GM20431 (cell line): ENCODE data around the gene AGAP2.
"Not testable (repeated sequence)": the region's sequence is repeated elsewhere in the genome, so short reads cannot be mapped to it uniquely, and the experiment has no call there.

Experiments
- in situ Hi-C: fragments of 300-500 bp; cut with MseI, MboI; formaldehyde crosslinking; loops from one replicate; pipeline ENCODE4 v1.15.0; 2020; ENCODE audit warnings: low sequenced_read_pairs; ENCODE audit not compliant: unreplicated experiment

The AGAP2 gene

DNA sequence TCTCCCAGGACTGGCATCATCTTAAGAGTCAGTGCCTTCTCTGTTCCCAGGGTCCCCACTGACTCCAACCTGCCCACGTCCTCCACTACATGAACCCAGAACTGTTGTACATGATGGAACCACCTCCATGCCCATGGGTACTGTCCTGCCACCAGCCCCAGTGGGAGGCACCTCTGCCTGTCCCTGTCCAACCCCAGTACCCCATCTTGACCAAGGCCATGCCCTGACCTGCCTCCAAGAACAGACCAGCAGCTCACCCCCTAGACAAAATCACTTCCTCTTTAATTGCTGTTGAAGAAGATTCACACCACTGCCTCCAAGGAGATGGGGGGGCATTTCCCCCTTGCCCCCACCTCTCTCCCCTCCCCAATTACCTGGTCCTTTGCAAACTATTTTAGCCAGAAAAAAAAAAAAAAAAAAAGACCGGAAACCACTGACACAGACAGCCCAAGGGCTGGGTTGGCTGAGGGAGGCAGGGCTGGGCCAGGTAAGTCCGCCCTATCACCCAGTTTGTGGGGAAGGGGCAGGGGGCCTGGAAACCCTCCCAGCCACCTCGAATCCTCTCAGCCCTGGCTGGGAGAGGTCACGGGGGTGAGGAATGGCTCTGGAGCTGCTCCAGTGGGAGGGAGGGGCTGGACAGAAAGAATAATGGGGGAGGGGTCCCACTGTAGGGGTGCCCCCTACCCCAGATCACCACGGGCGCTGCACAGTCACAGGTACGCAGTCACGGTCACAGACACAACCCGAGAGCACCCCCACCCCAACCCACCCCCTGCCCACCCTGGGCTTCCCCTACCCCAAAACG is 13.4 kb downstream of the AGAP2 start:
- in situ Hi-C loops, result no loop called here

DNA sequence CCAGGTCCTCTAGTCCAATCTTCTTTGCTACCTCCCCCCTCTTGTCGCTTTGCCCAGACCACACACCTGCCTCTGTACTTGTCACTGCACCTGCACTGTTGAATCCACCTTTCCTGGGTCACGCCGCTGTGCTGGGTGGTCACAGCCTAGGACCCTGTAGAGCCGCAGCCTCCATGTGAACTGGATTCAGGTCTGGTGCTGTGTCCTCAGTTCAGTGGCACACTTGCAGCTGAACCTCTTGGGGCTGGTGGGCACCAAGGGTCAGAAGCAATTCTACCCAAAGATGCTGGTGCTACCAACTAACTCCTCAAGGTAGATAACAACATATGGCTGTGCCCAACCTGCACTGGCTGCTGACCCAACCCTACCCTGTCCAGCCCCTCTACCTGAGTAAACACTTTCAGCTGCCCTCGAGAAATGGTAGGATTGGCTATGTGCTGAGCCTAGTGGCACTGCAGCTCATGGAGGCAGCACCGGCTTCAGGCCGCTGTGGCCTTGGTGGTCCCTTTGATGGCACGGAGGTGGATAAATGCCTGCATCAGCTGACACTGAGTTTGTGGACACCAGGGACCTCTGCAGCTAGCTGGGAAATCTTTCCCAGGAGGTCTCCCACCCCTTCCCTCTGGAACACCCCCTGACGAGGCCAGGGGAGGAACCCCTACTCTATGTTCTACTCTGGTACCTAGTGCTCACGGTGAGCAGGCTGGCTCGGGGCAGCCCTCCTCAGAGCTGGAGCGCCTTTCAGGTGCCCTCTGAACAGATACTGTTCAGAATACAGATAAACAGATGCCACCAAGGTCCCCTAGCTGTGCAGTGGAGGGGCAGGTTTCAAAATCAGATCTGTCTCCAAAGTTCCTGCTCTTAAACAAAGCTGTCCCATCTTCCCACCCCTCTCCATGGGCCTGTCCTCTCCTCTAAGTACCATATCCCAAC is 14.3 kb downstream of the AGAP2 start:
- in situ Hi-C loops, result no loop called here

- in situ Hi-C loops, result no loop called here
Measured at GRCh38 chr12:57723630-57723962, 14.9 kb downstream of the AGAP2 start.

DNA sequence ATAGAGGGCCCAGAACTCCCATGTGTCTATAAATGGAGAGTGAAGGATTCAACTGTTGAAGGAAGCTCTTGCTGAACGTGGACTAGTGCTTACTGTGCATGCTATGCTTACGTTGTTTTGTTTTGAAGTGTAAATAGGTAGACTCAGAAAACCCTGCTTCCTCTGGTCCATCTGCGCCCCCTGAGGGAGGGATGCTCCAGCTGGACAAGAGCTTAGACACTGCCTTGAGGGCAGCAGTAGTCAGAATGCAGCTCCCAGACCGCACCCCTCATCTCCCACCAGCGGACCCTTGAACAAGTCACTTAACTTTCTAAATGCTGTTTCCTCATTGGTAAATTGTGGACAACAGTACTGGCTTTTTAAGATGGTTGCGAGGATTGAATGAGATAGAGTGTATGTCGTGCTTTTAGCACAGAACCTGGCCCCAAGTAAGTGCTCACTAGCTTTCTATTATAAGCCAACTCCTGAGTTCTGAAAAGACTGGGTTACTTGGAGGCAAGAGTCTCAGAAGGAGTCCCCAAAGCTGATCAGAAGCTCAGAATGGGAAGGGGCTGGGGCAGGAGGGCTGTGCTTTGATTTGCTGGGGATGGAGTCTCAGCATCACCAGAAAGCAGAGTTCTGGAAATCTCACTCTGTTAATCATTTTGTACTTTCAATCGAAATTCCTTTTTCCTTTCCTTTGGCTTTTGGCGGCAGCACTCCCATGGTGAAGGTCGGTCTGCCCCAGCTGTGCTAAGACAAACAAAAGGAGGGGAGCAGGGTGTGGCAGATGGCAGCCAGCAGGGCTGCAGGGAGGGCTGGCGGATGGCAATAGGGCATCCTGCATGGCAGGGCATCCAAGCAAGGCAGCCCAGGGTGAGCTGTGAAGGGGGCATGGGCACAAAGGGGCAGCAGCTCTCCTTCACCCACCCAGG is 15.6 kb downstream of the AGAP2 start:
- in situ Hi-C loops, result no loop called here

DNA sequence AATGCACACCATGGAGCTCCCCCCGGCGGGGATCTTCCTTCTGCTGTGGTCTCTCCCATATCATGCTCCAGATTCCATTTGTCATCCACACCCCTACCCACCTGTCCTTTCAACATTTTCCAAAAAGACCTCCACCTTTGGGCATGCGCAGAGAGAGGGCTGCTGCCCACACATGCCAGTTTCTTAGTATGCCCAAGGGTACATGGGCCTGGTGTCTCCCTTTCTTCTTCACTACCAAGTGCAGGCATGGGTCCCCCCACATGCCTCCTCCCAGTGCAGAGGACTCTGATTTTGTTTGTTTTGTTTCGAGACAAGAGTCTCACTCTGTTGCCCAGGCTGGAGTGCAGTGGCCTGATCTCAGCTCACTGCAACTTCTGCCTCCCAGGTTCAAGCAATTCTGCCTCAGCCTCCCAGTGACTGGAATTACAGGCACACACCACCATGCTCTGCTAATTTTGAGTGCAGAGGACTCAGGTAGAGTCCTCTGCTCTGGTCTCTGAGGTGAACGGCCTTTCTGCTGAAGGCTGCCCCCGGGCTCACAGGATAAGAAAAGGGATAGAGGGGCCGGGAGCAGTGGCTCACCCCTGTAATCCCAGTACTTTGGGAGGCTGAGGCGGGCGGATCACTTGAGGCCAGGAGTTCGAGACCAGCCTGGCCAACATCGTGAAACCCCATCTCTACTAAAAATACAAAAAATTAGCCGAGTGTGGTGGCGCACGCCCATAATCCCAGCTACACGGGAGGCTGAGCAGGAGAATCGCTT is 16.5 kb downstream of the AGAP2 start:
- in situ Hi-C loops, result not testable (repeated sequence)

GRCh38 chr12:57720606-57721595 is 17.6 kb downstream of the AGAP2 start:
- in situ Hi-C loops, result no loop called here

- in situ Hi-C loops, result no loop called here
Measured at GRCh38 chr12:57719777-57720605, 18.6 kb downstream of the AGAP2 start.

DNA sequence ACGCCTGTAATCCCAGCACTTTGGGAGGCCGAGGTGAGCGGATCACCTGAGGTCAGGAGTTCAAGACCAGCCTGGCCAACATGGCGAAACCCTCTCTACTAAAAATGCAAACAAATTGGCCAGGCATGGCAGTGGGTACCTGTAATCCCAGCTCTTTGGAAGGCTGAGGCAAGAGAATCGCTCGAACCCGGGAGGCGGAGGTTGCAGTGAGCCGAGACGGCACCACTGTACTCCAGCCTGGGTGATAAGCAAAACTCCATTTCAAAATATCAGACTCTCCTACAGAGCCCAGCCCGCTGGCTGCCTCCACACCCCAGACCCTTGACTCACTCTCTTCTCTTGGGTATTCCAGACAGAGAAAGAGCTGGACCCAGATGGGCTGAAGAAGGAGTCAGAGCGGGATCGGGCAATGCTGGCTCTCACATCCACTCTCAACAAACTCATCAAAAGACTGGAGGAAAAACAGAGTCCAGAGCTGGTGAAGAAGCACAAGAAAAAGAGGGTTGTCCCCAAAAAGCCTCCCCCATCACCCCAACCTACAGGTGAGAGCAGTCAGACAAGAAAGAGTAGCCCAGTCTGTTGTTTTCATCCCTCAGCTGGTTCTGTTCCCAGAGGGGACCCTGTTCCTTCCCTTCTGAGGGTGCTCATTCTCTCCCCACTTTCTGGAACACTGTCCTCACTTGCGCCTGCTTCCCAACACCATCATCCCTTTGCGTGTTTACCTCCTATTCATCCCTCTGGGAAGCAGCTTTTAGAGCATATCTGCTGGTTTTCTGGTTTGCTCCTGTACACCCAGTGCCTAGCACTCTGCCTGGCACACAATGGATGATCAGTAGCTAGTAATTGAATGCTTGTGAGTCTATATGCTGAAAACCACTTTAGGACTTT is 19.7 kb downstream of the AGAP2 start:
- in situ Hi-C loops, result no loop called here

- in situ Hi-C loops, result no loop called here
Measured at GRCh38 chr12:57717846-57718640, 20.5 kb downstream of the AGAP2 start.

GRCh38 chr12:57717131-57717530 is 21.4 kb downstream of the AGAP2 start:
- in situ Hi-C loops, result no loop called here

- in situ Hi-C loops, result no loop called here
Measured at GRCh38 chr12:57716305-57716704, 22.2 kb downstream of the AGAP2 start.

- in situ Hi-C loops, result no loop called here
Measured at GRCh38 chr12:57715786-57716185, 22.8 kb downstream of the AGAP2 start.

DNA sequence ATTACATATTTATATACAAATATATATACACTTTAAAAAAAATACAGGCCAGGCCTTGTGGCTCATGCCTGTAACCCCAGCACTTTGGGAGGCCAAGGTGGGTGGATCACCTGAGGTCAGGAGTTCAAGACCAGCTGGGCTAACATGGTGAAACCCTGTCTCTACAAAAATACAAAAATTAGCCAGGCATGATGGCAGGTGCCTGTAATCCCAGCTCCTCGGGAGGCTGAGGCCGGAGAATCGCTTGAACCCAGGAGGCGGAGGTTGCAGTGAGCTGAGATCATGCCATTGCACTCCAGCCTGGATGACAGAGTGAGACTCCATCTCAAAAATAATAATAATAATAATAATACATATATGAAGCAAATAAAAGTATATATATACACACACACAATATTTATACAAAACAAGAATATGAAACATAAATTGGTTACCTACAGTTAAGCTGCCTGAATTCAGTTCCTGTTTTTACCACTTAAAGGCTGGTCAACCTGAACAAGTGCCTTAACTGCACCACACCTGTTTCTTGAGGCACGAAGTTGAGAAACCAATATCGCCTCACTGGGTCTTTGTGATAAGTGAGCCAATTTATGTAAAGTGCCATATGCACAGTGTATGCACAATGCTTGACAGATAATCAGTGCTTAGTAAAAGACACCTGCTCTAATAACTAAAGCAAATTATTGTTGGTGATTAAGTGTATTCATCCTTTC is 23.4 kb downstream of the AGAP2 start:
- in situ Hi-C loops, result not testable (repeated sequence)

DNA sequence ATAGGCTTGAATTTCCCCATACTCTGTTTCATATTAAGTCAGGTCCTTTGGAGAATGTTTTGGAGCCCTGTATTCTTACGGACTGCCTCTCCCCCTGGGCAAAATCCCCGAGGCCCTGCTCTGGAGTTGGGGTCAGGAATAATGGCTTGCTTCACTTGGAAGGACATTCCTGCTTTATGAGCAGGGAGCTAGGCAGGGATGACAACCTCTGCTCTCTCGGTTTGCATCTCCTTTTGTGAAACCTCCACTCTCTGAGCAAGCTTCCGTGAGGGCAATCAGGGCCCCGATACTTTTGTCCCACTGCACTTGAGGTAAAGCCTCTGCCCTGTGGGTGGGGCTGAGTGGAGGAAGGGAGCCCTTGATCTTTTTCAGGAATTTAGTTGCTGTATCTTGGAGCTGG is 25.3 kb downstream of the AGAP2 start:
- in situ Hi-C loops, result no loop called here

DNA sequence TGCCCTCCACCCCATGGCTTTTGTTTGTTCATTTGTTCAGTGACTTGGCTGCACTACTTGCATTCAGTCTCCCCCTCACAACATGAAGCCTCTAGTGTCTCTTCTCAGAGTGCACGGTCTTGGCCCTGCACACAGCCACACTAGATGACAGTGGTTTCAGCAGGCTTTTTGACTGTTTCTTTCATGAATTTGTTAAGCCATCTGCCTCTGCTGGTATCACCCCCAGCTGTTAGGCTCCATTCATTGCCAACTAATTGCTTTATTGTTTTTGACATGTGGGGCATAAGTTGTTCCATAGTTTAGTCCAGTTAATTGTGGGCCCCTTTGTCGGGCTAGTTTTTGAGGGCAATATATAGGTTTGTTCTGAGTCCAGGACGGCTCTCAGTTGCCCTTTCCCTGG is 25.8 kb downstream of the AGAP2 start:
- in situ Hi-C loops, result no loop called here
